Osteoblast (primary cell): ENCODE measurements around the gene EZH1. TPM values are rescaled to one million over a fixed set of nuclear protein-coding genes. Genes with fewer than 3 reads are reported as not detected.

Experiments used
- DNase-seq: peaks from one replicate; pipeline ENCODE4 v3.0.0; 2011; ENCODE audit warnings: low spot score, mixed read lengths; ENCODE audit not compliant: insufficient read length; ENCODE audit errors: missing footprints
- H2AFZ ChIP-seq: 2 replicates; pipeline ENCODE4 v1.6.0; 2011; ENCODE audit warnings: mild to moderate bottlenecking, low read length
- H3K27ac ChIP-seq: 2 replicates; pipeline ENCODE4 v1.5.1; 2011; ENCODE audit warnings: mild to moderate bottlenecking, low read depth, low read length, moderate library complexity
- H3K27me3 ChIP-seq: 2 replicates; pipeline ENCODE4 v1.6.0; 2012; ENCODE audit warnings: mild to moderate bottlenecking, control low read depth, inconsistent platforms, low read length, moderate library complexity; ENCODE audit not compliant: insufficient read depth
- H3K36me3 ChIP-seq: 2 replicates; pipeline ENCODE4 v1.5.1; 2011; ENCODE audit warnings: mild to moderate bottlenecking, low read length, control low read depth, moderate library complexity; ENCODE audit not compliant: insufficient read depth
- H3K4me1 ChIP-seq: 2 replicates; pipeline ENCODE4 v1.5.1; 2011; ENCODE audit warnings: mild to moderate bottlenecking, low read length, control low read depth, moderate library complexity; ENCODE audit not compliant: insufficient read depth
- H3K4me2 ChIP-seq: 2 replicates; pipeline ENCODE4 v1.6.0; 2011; ENCODE audit warnings: mild to moderate bottlenecking, low read length; ENCODE audit not compliant: insufficient read depth
- H3K4me3 ChIP-seq: fragments of 200-600 bp; sonication (generic); 3 replicates; pipeline ENCODE4 v1.5.1; 2012; ENCODE audit warnings: mild to moderate bottlenecking, low read length, inconsistent platforms; ENCODE audit not compliant: insufficient read depth
- H3K79me2 ChIP-seq: 2 replicates; pipeline ENCODE4 v1.6.0; 2012; ENCODE audit warnings: mild to moderate bottlenecking, low read length, control low read depth, inconsistent platforms; ENCODE audit not compliant: insufficient read depth
- H3K9me3 ChIP-seq: 2 replicates; pipeline ENCODE4 v1.5.1; 2011; ENCODE audit warnings: low read depth, low read length, control low read depth
- H4K20me1 ChIP-seq: 2 replicates; pipeline ENCODE4 v1.6.0; 2012; ENCODE audit warnings: mild to moderate bottlenecking, low read length, control low read depth; ENCODE audit not compliant: insufficient read depth
- total RNA-seq: library from RNA; depleted of rRNA; stranded (reverse); fragments of >200 nt; gene quantifications from 2 replicates; pipeline ENCODE4 v1.2.3, GENCODE V29; 2012
- TF ChIP-seq, protein P1 (sequence below): IDR thresholded peaks from 2 replicates; pipeline ENCODE4 v1.5.1; 2011; ENCODE audit warnings: mild to moderate bottlenecking, low read depth, low read length, moderate library complexity; ENCODE audit errors: extremely low read depth

The EZH1 gene
- 30.8 and 31.8 TPM in 2 replicates for total RNA-seq

DNA sequence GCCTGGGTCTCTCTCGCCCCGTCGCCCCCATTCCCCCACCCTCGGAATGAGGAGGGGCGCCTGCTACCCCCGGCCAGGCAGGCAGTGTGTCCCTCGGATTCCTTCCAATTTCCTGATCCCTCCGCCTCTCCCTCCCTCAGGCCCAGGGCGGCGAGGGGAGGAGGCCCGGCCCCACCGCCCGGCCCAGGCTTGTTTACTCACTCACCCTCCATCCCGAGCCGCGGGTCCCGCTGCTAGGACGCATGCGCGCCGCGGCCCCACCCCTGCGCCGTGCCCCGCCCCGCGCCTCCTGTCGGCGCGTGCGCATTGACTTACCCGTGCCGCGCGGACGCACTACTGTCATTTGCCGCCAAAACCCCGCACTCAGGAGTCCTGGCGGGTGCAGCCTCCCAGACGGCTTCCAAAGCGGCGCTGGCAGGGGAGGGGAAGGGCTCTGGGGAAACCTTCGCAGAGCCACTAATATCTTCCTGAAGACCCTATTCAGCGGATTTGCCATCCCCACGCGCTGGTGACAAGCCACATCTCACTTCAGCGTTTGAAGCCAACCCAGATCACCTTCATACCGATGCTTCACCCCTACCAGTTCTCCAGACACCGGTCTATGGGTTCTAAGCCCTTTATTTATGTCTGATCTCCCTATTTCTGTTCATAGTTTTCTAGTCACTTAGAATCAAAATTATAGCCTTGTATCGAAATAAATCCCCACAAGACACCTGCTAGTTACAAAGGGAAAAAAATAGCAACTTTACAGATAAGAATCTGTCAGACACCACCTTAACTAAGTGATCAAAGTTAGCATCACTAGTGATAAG is at the start of gene EZH1:
Gene EZH1 (minus strand): TSS at position 235 of the 812 bp plus-strand sequence. CDS start 16,099 bp downstream, outside the sequence.
- Histone ChIP-seq H3K4me3 (peak within 1 kb of the TSS; percentile 84), H3K27me3 (peaks cover 7% of the 10 kb centered on the region), H3K9me3 (no peaks in the 10 kb centered on the region), H3K79me2 (peaks cover 42% of the 10 kb centered on the region), H3K36me3 (no peaks in the 10 kb centered on the region), H3K4me1 (peaks cover 18% of the 10 kb centered on the region), H2AFZ (peak within 1 kb of the TSS; percentile 99), H3K27ac (peak within 1 kb of the TSS; percentile 73), H3K4me2 (peak within 1 kb of the TSS; percentile 94), H4K20me1 (peaks cover 2% of the 10 kb centered on the region)
- DNase-seq, result peak; percentile 100
- TF ChIP-seq, protein P1, sequence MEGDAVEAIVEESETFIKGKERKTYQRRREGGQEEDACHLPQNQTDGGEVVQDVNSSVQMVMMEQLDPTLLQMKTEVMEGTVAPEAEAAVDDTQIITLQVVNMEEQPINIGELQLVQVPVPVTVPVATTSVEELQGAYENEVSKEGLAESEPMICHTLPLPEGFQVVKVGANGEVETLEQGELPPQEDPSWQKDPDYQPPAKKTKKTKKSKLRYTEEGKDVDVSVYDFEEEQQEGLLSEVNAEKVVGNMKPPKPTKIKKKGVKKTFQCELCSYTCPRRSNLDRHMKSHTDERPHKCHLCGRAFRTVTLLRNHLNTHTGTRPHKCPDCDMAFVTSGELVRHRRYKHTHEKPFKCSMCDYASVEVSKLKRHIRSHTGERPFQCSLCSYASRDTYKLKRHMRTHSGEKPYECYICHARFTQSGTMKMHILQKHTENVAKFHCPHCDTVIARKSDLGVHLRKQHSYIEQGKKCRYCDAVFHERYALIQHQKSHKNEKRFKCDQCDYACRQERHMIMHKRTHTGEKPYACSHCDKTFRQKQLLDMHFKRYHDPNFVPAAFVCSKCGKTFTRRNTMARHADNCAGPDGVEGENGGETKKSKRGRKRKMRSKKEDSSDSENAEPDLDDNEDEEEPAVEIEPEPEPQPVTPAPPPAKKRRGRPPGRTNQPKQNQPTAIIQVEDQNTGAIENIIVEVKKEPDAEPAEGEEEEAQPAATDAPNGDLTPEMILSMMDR, result no peak

DNA sequence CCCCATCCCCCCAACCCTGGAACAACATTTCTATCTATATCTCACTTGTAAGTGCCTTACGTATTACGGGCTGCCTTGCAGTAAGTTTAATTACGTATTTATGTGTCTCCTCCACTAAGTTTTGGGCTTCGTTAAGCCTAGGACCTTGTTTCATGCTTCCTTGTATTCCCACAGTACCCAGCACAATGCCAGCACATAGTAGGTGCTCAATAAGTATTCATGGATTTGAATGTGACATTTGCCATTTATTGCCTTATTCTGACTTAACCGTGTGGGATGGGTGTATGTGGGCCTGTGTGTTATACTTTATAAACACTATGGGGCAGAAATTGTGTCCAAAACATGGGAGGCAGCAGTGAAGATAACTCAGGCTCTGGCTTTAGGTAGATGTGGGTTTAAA is 47.7 kb upstream of the EZH1 start:
- no peak for DNase-seq
- H3K27ac ChIP-seq, result no peak overlapping the region

DNA sequence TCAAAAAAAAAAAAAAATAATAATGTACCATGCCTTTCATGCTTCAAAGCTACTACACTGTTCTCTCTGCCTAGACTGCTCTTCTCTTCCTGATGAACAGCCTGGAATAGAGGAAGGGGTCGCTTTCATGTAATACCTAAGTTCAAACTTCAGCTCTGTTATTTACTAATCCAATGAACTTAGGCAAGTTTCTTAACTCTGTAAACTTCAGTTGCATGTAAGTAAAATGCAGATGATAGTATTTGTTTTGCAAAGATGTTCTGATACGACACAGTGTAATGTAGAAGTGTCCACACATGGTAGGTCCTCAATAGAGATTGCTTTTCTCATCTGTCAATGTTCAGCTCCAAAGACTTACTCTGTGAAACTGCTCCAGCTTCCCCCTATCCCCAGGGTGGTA is 47.1 kb upstream of the EZH1 start:
- Histone ChIP-seq H3K9me3 (no peaks in the 10 kb centered on the region), H2AFZ (no peak overlapping the region), H3K27ac (no peak overlapping the region), H3K4me1 (peaks cover 2% of the 10 kb centered on the region), H3K4me2 (no peak overlapping the region), H3K4me3 (no peak overlapping the region), H3K27me3 (no peaks in the 10 kb centered on the region), H3K79me2 (peaks cover 5% of the 10 kb centered on the region), H3K36me3 (peaks cover 20% of the 10 kb centered on the region), H4K20me1 (no peaks in the 10 kb centered on the region)
- TF ChIP-seq, protein P1, result no peak
- DNase-seq, result no peak

More for the DNA sequence above, 47.7 kb upstream of the EZH1 start:
- no peaks in the 10 kb centered on the region for H3K27me3 ChIP-seq
- H3K36me3 ChIP-seq, result peaks cover 14% of the 10 kb centered on the region
- no peaks in the 10 kb centered on the region for H3K9me3 ChIP-seq
- peaks cover 10% of the 10 kb centered on the region for H3K79me2 ChIP-seq
- H2AFZ ChIP-seq, result no peak overlapping the region
- H3K4me1 ChIP-seq, result peaks cover 8% of the 10 kb centered on the region
- H4K20me1 ChIP-seq, result no peaks in the 10 kb centered on the region
- H3K4me2 ChIP-seq, result no peak overlapping the region
- TF ChIP-seq, protein P1, result no peak
- H3K4me3 ChIP-seq, result no peak overlapping the region

DNA sequence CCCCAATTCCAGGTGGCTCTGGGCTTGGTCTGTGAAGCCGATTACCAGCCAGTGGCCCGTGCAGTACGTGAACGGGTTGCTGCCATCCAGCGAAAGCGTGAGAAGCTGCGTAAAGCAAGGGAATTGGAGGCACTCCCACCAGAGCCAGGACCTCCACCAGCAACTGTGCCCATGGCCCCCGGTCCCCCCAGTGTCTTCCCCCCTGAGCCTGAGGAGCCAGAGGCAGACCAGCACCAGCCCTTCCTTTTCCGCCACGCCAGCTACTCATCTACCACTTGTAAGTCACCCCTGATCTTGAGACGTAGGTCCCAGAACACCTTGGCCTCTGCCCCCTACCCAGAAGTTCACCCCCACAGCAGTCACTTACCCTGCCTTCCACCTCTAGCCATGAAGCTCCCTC is 42.4 kb upstream of the EZH1 start:
- Histone ChIP-seq H3K4me3 (no peak overlapping the region), H3K27me3 (no peaks in the 10 kb centered on the region), H3K4me1 (peaks cover 13% of the 10 kb centered on the region), H3K79me2 (peaks cover 4% of the 10 kb centered on the region), H3K27ac (no peak overlapping the region), H3K36me3 (peaks cover 22% of the 10 kb centered on the region), H2AFZ (no peak overlapping the region), H3K4me2 (no peak overlapping the region), H3K9me3 (no peaks in the 10 kb centered on the region), H4K20me1 (no peaks in the 10 kb centered on the region)
- TF ChIP-seq, protein P1, result no peak
- peak; percentile 71 for DNase-seq
